SK-N-SH (cell line): ENCODE results near the gene TBK1. TPM values are rescaled to one million over a fixed set of nuclear protein-coding genes. Genes with fewer than 3 reads are reported as not detected.

Experiments used
- CTCF ChIA-PET: fragments of 300-600, 350-600 bp; formaldehyde crosslinking; extraction: SDS; loops from one replicate; lab custom pipeline; 2021; lab: Yijun Ruan, JAX
- POLR2A ChIA-PET: fragments of 350-600 bp; sonication (Branson Sonifier 250); formaldehyde crosslinking; extraction: SDS; loops from one replicate; lab custom pipeline; 2020; ENCODE audit warnings: antibody characterized with exemption, inconsistent platforms; lab: Yijun Ruan, JAX
- DNase-seq: peaks from one replicate; pipeline ENCODE4 v3.0.0; 2012
- H2AFZ ChIP-seq: fragments of 200-600 bp; sonication (generic); 2 replicates; pipeline ENCODE4 v1.8.1; 2016; ENCODE audit warnings: antibody characterized with exemption, mild to moderate bottlenecking, low read depth
- H3F3A ChIP-seq: fragments of 200-600 bp; sonication (generic); replicated peaks from 2 replicates; pipeline ENCODE3; 2016; ENCODE audit warnings: antibody characterized with exemption, mild to moderate bottlenecking; ENCODE audit not compliant: insufficient read depth
- H3K27ac ChIP-seq, 2 experiments: fragments of 200-500 bp in 1 of 2; fragments of 200-600 bp in 1 of 2; sonication (Bioruptor generic) in 1 of 2; sonication (generic), shearing (Covaris generic) in 1 of 2; 2 replicates each; pipeline versions ENCODE4 v1.5.1 to v1.6.1; 2014 to 2016; ENCODE audit warnings: low read depth in 2 of 2, inconsistent platforms in 1 of 2, low read length in 1 of 2, mild to moderate bottlenecking in 1 of 2, mixed read lengths in 1 of 2
- H3K27me3 ChIP-seq: fragments of 200-600 bp; sonication (generic), shearing (Covaris generic); 2 replicates; pipeline ENCODE4 v1.6.1; 2016; ENCODE audit warnings: mixed run types; ENCODE audit not compliant: insufficient read depth
- H3K36me3 ChIP-seq, 2 experiments: fragments of 200-500 bp in 1 of 2; fragments of 200-600 bp in 1 of 2; sonication (Bioruptor generic) in 1 of 2; sonication (generic) in 1 of 2; replicated peaks in 1 of 2; 2 replicates each; pipeline versions ENCODE3 to v1.5.1; 2014 to 2016; ENCODE audit warnings: low read length in 1 of 2, mild to moderate bottlenecking in 1 of 2; ENCODE audit not compliant: insufficient read depth in 2 of 2, control insufficient read depth in 1 of 2
- H3K4me1 ChIP-seq, 2 experiments: fragments of 200-500 bp in 1 of 2; fragments of 200-600 bp in 1 of 2; sonication (Bioruptor generic) in 1 of 2; sonication (generic), shearing (Covaris generic) in 1 of 2; 2 replicates each; pipeline versions ENCODE4 v1.5.1 to v1.6.1; 2014 to 2016; ENCODE audit warnings: low read depth in 1 of 2, low read length in 1 of 2, mixed run types in 1 of 2; ENCODE audit not compliant: insufficient read depth in 2 of 2, control insufficient read depth in 1 of 2
- H3K4me2 ChIP-seq: fragments of 200-600 bp; sonication (generic), shearing (Covaris generic); 2 replicates; pipeline ENCODE4 v1.6.1; 2017; ENCODE audit warnings: mixed run types
- H3K4me3 ChIP-seq, 2 experiments: fragments of 200-500 bp in 1 of 2; fragments of 200-600 bp in 1 of 2; sonication (Bioruptor generic) in 1 of 2; sonication (generic), shearing (Covaris generic) in 1 of 2; 2 replicates each; pipeline versions ENCODE4 v1.5.1 to v1.8.1; 2014 to 2016; ENCODE audit warnings: low read depth in 2 of 2, inconsistent platforms in 1 of 2, low read length in 1 of 2, mild to moderate bottlenecking in 1 of 2, mixed read lengths in 1 of 2, moderate library complexity in 1 of 2
- H3K79me2 ChIP-seq: fragments of 200-600 bp; sonication (generic); 2 replicates; pipeline ENCODE4 v1.8.1; 2017; ENCODE audit warnings: mild to moderate bottlenecking; ENCODE audit not compliant: insufficient read depth
- H3K9ac ChIP-seq: fragments of 200-600 bp; sonication (generic); 2 replicates; pipeline ENCODE4 v1.6.1; 2017; ENCODE audit warnings: mixed run types
- H3K9me2 ChIP-seq: fragments of 200-600 bp; sonication (generic); 2 replicates; pipeline ENCODE4 v1.6.1; 2017; ENCODE audit warnings: mixed run types
- H3K9me3 ChIP-seq: fragments of 200-600 bp; sonication (generic); 2 replicates; pipeline ENCODE4 v1.6.1; 2017; ENCODE audit warnings: mixed run types, mild to moderate bottlenecking, moderate library complexity
- H4K20me1 ChIP-seq: fragments of 200-600 bp; sonication (generic); 2 replicates; pipeline ENCODE4 v1.6.1; 2017; ENCODE audit warnings: mild to moderate bottlenecking, mixed run types; ENCODE audit not compliant: insufficient read depth
- ELF1 ChIP-seq: IDR thresholded peaks from 2 replicates; pipeline ENCODE4 v1.4.0; 2012
- FOXJ3 ChIP-seq: sonication (generic); formaldehyde crosslinking; IDR thresholded peaks from 2 replicates; pipeline ENCODE4 v1.5.1; 2020; ENCODE audit warnings: mild to moderate bottlenecking, missing genetic modification reagents
- FOXM1 ChIP-seq: IDR thresholded peaks from 2 replicates; pipeline ENCODE4 v1.4.0; 2012; ENCODE audit warnings: low read depth, mild to moderate bottlenecking
- GABPA ChIP-seq: IDR thresholded peaks from 2 replicates; pipeline ENCODE4 v1.4.0; 2012; ENCODE audit warnings: low read depth, mild to moderate bottlenecking
- MXI1 ChIP-seq: IDR thresholded peaks from 2 replicates; pipeline ENCODE4 v1.6.1; 2012; ENCODE audit warnings: mild to moderate bottlenecking, low read depth, low read length, improper control_type of control experiment
- POLR2AphosphoS5 ChIP-seq: IDR thresholded peaks from 2 replicates; pipeline ENCODE4 v1.6.1; 2012; ENCODE audit warnings: low read depth, low read length
- RAD21 ChIP-seq: IDR thresholded peaks from 2 replicates; pipeline ENCODE4 v1.6.1; 2012; ENCODE audit warnings: mild to moderate bottlenecking, low read length
- RCOR1 ChIP-seq: fragments of 150-350 bp; IDR thresholded peaks from 2 replicates; pipeline ENCODE4 v1.6.1; 2017; ENCODE audit warnings: antibody characterized with exemption, low read length
- RFX5 ChIP-seq: IDR thresholded peaks from 2 replicates; pipeline ENCODE4 v1.6.1; 2012; ENCODE audit warnings: mild to moderate bottlenecking, improper control_type of control experiment, low read length
- RXRA ChIP-seq: IDR thresholded peaks from 2 replicates; pipeline ENCODE4 v1.4.0; 2012; ENCODE audit warnings: low read depth, mild to moderate bottlenecking, borderline replicate concordance
- SIN3A ChIP-seq: IDR thresholded peaks from 2 replicates; pipeline ENCODE4 v1.6.1; 2012; ENCODE audit warnings: low read depth, mild to moderate bottlenecking, low read length, moderate library complexity, borderline replicate concordance
- SMC3 ChIP-seq: IDR thresholded peaks from 2 replicates; pipeline ENCODE4 v1.6.1; 2012; ENCODE audit warnings: low read depth, low read length, improper control_type of control experiment
- TAF1 ChIP-seq: IDR thresholded peaks from 2 replicates; pipeline ENCODE4 v1.6.1; 2012; ENCODE audit warnings: low read depth, mild to moderate bottlenecking, low read length, moderate library complexity, borderline replicate concordance
- TCF12 ChIP-seq: IDR thresholded peaks from 2 replicates; pipeline ENCODE4 v1.4.0; 2012
- WGBS: methylation state at CpG from one replicate; pipeline ENCODE4 v1.1.6; 2017; ENCODE audit warnings: low lambda C conversion rate; 5-methylcytosine and 5-hydroxymethylcytosine counted together
- polyA plus RNA-seq, 3 experiments: library from polyadenylated mRNA; depleted of rRNA; stranded (reverse); fragments of >200 nt; gene quantifications; 2 replicates each; pipeline ENCODE4 v1.2.3, GENCODE V29; 2012
- TF ChIP-seq, protein P1 (sequence below): IDR thresholded peaks from 2 replicates; pipeline ENCODE4; 2012
- TF ChIP-seq, protein P2 (sequence below): IDR thresholded peaks from 2 replicates; pipeline ENCODE4 v1.4.0; 2012; ENCODE audit warnings: low read depth, borderline replicate concordance
- TF ChIP-seq, protein P3 (sequence below): fragments of 150-350 bp; IDR thresholded peaks from 2 replicates; pipeline ENCODE4 v1.6.1; 2017; ENCODE audit warnings: antibody characterized with exemption, low read length, low read depth, borderline replicate concordance
- TF ChIP-seq, protein P4 (sequence below): fragments of 150-350 bp; IDR thresholded peaks from 2 replicates; pipeline ENCODE4 v1.6.1; 2016; ENCODE audit warnings: mild to moderate bottlenecking, low read depth, low read length

TBK1 gene
- polyA plus RNA-seq, 1 of the 3 experiments (the other 2 are of a cell fraction): 8.2 TPM

DNA sequence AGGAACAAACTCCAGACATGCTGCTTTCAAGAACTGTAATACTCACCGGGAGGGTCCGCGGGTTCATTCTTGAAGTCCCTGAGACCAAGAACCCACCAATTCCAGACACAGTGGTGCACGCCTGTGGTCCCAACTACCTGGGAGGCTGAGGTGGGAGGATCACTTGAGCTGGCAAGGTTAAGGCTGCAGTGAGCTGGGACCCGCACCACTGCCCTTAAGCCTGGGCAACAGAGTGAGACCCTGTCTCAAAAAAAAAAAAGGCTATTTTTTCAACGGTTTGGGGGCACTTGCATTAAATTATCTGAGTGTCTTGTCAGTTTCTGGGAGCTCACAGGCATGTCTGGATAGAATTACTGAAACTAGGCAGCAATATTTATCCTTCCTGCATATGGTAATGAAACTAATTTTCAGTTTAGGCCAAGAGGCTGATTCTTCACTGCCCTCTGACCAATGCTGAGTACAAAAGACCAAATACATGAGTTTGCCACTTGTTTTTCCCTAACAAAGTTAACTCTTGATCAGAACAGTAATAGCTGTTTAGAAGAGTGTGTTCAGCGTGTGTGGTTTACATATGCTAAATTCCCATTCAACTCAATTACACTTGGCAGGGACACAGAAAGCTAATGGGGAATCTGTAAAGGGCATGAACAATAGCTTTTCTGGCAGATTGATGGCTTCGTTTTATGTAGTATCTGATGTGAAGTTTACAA lies 92.6 kb downstream of the TBK1 start (continued):
- TF ChIP-seq, protein P1, sequence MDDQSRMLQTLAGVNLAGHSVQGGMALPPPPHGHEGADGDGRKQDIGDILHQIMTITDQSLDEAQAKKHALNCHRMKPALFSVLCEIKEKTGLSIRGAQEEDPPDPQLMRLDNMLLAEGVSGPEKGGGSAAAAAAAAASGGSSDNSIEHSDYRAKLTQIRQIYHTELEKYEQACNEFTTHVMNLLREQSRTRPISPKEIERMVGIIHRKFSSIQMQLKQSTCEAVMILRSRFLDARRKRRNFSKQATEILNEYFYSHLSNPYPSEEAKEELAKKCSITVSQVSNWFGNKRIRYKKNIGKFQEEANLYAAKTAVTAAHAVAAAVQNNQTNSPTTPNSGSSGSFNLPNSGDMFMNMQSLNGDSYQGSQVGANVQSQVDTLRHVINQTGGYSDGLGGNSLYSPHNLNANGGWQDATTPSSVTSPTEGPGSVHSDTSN: no peak
- no peak for TF ChIP-seq FOXM1
- peak; percentile 79 for TF ChIP-seq RCOR1
- 0 out of 2 replicates have a peak, but pooled peaks have one; percentile 2 for TF ChIP-seq RAD21
- TF ChIP-seq RXRA: no peak
- no peak for TF ChIP-seq SIN3A
- TF ChIP-seq, all 33 proteins: peak for 6

DNA sequence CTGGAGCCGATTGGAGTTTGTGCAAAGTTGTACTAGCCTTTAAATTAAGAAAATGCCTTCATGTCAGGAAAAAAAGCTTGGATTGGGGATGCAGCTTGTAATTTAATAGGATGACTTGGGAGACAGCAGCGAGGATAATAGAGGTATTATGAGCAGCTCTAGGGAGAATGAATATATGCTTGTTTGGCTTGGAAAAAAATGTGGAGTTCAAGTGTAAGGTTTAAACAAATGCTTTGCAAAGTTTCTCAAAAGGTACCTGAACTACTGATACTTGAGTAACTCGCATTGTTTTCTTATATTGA lies 93.1 kb downstream of the TBK1 start:
- WGBS: 42% methylated on average over 3 of the region's 3 CpGs
- Histone ChIP-seq H3K4me2 (no peak overlapping the region), H3K4me1 (peaks cover 5 to 8% of the 10 kb centered on the region in 2 experiments; a peak in 3 of 4 replicates), H3K79me2 (no peaks in the 10 kb centered on the region), H3K9ac (no peak overlapping the region), H3K9me3 (no peaks in the 10 kb centered on the region), H2AFZ (no peak overlapping the region; the same call in 1 of the 2 replicates), H4K20me1 (no peaks in the 10 kb centered on the region), H3K36me3 (no peaks in the 10 kb centered on the region), H3K9me2 (no peaks in the 10 kb centered on the region), H3K27ac (peak overlapping the region in 1 of 2 experiments; percentile 69; a peak in 2 of 4 replicates), H3K27me3 (no peaks in the 10 kb centered on the region), H3F3A (peaks cover 9% of the 10 kb centered on the region), H3K4me3 (no peak overlapping the region)
- TF ChIP-seq TCF12: no peak
- no peak for TF ChIP-seq SMC3
- TF ChIP-seq, protein P2, sequence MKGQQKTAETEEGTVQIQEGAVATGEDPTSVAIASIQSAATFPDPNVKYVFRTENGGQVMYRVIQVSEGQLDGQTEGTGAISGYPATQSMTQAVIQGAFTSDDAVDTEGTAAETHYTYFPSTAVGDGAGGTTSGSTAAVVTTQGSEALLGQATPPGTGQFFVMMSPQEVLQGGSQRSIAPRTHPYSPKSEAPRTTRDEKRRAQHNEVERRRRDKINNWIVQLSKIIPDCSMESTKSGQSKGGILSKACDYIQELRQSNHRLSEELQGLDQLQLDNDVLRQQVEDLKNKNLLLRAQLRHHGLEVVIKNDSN: no peak
- no peak for TF ChIP-seq POLR2AphosphoS5
- TF ChIP-seq, protein P3, sequence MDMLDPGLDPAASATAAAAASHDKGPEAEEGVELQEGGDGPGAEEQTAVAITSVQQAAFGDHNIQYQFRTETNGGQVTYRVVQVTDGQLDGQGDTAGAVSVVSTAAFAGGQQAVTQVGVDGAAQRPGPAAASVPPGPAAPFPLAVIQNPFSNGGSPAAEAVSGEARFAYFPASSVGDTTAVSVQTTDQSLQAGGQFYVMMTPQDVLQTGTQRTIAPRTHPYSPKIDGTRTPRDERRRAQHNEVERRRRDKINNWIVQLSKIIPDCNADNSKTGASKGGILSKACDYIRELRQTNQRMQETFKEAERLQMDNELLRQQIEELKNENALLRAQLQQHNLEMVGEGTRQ: no peak
- no peak for DNase-seq
- POLR2A ChIA-PET: no interaction called here
- CTCF ChIA-PET: interaction anchor here (0.9 to 9.9 kb wide), 14 partner anchors 12 to 257 kb away, joined by 3 to 182 read pairs (median 3); partner anchors contain the start of gene RASSF3

DNA sequence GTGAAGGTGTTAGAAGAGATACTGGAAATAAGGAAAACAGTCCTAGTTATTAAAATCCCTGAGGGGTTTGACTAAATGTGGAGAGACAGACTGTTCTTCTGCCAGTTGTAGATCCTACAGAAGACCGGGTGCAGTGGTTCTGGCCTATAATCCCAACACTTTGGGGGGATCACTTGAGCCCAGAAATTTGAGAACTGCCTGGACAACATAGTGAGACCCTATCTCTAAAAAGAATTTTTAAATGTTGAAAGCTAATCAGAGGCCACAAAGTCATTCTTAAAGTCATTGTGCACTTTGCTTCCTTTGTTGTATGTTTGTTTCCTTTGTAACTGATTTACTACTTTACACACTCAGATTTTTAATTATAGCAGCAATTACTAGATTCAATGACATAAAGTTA lies 97.2 kb downstream of the TBK1 start:
- no peaks in the 10 kb centered on the region for H4K20me1 ChIP-seq
- H3K36me3 ChIP-seq: no peaks in the 10 kb centered on the region
- no peak overlapping the region for H3K4me3 ChIP-seq
- CTCF ChIA-PET: interaction anchor here (0.5 to 9.9 kb wide), 49 partner anchors 9 to 167 kb away, joined by 3 to 182 read pairs (median 4); partner anchors contain the start of genes RASSF3 and TBK1
- peaks cover 5 to 6% of the 10 kb centered on the region in 2 experiments; a peak in 3 of 4 replicates for H3K4me1 ChIP-seq
- H3F3A ChIP-seq: peaks cover 9% of the 10 kb centered on the region
- H3K27ac ChIP-seq: no peak overlapping the region
- H3K4me2 ChIP-seq: no peak overlapping the region
- H3K9me3 ChIP-seq: no peaks in the 10 kb centered on the region
- 47% methylated on average over 1 of the region's 1 CpG for WGBS
- no peak overlapping the region for H3K9ac ChIP-seq
- no peak for DNase-seq
- POLR2A ChIA-PET: no interaction called here
- no peak overlapping the region for H2AFZ ChIP-seq
- H3K79me2 ChIP-seq: no peaks in the 10 kb centered on the region
- no peak for TF ChIP-seq MXI1
- TF ChIP-seq GABPA: no peak
- TF ChIP-seq, protein P4, sequence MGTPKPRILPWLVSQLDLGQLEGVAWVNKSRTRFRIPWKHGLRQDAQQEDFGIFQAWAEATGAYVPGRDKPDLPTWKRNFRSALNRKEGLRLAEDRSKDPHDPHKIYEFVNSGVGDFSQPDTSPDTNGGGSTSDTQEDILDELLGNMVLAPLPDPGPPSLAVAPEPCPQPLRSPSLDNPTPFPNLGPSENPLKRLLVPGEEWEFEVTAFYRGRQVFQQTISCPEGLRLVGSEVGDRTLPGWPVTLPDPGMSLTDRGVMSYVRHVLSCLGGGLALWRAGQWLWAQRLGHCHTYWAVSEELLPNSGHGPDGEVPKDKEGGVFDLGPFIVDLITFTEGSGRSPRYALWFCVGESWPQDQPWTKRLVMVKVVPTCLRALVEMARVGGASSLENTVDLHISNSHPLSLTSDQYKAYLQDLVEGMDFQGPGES: no peak
- no peak for TF ChIP-seq POLR2AphosphoS5
- no peak for TF ChIP-seq TAF1
- no peak for TF ChIP-seq FOXJ3 (CRISPR knock-in tag)
- no peak for TF ChIP-seq ELF1
- TF ChIP-seq TCF12: no peak
- no peak for TF ChIP-seq RFX5
- TF ChIP-seq, protein P2: no peak
- H3K9me2 ChIP-seq: no peaks in the 10 kb centered on the region
- H3K27me3 ChIP-seq: no peaks in the 10 kb centered on the region
